OCI-M1 (cell line): Measurements from ENCODE around the gene MBNL3.

ENCODE experiments used
- DNase-seq: peaks from one replicate; lab custom pipeline; 2025; lab: John Stamatoyannopoulos, UW

The MBNL3 gene, protein sequence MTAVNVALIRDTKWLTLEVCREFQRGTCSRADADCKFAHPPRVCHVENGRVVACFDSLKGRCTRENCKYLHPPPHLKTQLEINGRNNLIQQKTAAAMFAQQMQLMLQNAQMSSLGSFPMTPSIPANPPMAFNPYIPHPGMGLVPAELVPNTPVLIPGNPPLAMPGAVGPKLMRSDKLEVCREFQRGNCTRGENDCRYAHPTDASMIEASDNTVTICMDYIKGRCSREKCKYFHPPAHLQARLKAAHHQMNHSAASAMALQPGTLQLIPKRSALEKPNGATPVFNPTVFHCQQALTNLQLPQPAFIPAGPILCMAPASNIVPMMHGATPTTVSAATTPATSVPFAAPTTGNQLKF

DNA sequence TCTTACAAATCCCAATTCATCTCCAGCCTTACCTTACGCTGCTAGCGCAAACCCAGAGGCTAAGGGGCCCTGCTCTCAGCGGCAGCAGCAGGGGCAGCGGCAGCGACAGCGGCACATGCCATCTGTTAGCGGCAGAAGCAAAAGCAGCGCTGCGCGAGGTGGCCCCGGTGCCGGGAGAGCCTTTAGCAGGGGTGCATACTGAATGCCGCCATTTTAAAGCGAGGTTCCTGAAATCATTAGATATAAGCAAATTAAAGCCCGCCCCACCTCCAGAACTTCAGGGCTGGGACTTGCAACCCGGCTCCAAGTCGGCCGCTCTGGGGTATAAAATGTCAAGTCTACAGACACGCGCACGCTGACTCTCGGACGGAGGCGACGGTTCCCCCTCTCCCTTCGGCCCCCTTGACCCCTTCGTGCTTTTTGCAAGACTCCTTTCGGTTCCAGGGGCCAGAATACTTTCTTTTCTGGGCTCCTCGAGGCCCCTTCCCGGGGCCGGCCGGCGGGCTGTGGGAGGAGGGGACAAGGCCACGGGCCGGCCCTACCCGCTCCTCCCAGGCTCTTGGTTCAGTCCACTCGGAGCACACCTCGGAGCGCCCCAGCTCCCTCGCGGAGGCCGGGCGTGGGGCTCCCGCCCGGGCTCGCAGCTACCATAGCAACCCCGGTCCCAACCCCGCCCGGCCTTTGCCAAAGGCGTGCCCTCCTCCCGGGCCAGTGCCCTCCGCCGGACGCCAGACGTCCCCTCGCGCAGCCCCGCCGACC lies at the start of gene MBNL3:
MBNL3 (minus strand) TSS at position 220 of the 759 bp plus-strand sequence. CDS start 49,427 bp downstream, outside the sequence.
- DNase-seq, result peak; percentile 85

DNA sequence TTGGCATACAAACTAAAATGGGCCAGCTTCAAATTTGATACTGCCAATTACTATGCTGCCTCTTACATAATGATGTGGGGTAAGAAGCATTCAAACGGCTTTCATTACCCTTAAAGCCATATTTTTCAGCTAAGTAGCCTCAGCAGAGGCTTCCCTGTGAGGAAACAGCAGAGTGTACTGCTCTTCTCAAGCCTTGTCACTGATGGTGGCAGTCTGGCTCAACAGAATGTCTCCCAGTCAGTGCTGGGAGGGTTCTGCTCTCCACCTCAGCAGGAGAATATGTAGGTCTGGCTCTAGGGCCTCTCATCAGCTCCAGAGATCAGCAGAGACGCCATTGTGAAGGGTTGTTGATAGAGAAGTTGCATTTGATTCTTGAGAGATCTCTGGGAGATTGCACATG lies 44.6 kb upstream of the MBNL3 start:
- no peak for DNase-seq

DNA sequence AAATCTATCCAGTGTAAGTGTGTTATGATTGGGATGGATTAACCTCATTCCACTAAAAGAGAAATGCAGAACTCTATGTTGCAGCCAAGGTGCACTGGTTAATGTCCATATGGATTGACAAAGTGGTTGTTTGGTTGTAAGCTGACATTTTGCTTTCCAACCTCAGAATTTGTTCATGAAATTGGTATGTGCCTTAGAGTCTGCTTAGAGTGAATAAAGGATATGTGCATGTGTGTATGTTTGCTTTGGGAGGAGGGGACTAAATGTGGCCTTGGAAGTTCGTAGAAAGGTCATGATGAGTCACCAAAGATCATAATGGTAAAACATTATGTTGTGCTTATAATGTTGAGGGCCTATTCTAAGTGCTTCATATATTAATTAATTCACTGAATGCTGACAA lies 44.1 kb upstream of the MBNL3 start:
- DNase-seq, result no peak

DNA sequence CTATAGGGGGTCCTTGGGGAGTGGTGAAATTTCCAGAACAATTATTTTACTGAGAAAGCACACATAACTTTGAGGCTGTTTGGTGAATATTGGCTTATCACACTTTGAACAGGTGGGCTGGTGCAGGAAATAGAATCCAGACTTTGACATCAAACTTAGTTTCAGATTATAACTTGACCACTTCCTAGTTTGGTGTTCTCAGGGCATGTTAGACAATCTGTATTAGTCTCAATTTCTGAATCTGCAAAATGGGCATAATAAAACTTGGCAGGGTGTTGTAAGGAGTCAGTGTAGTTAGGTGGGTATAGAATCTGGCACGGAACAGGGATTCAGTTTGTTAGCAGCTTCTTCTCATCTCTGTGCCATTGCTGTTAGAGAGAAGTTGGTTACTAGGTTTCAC lies 43.3 kb upstream of the MBNL3 start:
- DNase-seq, result no peak

DNA sequence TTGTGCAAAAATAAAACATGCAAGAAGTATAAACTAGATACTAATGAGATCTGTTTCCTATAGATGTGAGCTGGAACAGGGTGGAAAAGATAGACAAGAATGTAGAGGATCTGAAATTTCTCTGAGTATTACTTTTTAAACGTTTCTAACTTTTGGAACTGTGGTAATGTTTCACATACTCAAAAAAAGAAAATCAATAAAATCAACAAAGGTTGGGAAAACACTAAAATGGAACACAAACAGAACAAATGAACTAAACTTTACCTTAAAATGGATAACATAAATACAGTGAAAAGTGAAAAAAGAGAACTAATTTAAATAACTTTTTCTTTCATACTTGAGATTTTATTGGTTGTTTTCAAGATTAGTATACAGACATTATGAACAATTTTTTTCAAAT lies 32.0 kb upstream of the MBNL3 start:
- no peak for DNase-seq

DNA sequence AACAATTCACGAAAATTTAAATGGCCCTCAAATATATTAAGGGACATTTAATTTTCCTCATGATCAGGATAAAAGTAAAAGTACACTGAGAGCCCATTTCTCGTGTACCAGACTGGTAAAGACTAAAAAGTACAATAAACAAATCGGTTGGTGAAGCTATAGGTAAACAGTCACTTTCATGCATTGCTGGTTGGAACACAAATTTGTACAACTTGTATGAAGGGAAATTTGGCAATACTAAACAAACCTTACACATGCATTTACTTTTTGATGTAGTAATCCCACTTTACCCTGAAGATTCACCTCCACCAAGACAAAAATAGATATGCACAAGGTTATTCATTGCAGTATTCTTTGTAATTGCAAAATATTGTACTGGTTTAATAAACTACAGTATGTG lies 31.4 kb upstream of the MBNL3 start:
- DNase-seq, result no peak

DNA sequence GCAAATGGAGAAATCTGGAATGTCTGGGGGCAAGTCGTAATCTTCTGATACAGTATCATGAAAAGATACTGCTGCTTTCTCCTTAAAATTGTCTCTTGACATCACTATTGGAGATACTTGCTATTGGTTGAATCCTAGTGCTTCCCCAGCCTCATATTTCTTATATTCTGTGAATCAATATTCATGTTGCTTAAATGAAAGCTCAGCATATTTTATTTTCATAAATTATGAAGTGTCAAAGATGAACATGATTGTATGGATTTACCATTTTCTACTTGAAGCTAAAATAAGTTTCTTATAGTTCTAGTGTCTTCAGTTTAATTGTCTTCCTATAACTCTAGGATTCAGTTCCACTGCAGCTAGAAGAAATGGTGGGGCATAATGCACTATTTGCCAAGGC lies 29.6 kb upstream of the MBNL3 start:
- DNase-seq, result no peak

DNA sequence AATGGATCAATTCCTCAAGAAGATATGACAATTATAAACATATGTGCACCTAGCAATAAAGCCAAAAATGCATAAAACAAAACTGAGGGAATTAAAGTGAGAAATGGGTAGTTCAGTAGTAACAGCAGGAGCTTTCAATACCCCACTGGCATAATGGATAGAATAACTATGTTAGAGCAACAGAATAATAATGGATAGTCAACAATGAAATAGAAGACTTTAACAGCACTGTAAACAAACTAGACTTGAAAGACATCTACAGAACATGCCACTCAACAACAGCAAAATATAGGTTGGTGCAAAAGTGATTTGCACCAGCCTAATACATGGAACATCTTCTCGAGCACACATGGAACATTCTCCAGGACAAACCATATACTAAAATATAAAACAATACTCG lies 20.0 kb upstream of the MBNL3 start:
- DNase-seq, result no peak

DNA sequence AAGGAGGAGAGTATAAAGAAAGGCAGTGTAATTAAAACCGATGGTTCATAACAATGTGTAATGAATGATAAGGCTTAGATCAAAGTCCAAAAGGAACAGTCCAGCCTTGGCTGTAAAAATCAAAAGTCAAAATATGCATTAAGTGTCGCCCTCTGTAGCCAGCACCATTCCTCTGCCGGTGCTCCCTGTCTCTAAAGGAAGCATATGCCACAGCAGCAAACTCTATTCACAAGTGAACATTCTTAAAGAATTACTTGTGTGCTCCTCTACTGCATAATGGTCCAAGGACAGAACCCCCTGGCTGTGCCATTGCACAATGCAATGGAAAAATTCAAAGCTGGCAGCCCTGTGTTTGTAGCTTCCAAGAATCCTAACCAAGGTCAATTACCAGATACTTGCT lies 16.3 kb upstream of the MBNL3 start:
- DNase-seq, result peak; percentile 2

DNA sequence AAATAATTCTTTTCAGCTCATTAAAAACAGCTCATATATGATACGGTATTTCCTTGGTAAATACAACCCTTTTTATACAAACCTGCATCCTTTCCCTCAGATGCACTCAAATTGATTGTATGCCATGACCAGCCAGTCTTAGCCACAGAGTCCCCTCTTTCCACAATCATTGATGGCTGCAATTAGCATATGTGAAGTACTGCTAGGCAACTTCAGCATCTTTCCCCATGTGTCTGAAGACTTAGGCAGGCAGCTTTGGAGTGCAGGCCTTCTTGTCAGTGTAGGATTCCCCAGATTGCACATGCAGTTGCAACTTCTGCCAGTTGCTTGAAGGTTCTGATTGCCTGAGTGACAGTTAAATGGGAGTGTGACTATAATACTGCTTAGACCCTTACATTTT lies 15.6 kb upstream of the MBNL3 start:
- DNase-seq, result no peak

DNA sequence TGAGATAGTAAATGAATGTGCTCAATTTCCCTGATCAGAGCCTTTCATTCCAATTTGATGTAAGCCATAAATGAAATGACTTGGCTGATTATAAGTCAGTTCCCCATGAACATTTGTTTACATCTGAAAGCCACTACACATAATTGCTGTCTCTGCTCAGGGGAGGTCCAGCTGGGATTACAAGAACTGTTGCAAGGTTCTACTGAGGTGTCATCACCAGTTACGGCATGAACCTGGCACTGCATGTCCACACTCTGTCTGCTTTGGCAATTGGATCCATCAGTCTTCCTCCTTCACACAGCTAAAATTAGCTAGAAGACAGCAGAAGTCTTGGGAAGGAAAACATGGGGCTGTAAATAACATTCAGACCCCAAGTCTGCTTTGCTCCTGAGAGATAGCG lies 12.8 kb upstream of the MBNL3 start:
- DNase-seq, result no peak

DNA sequence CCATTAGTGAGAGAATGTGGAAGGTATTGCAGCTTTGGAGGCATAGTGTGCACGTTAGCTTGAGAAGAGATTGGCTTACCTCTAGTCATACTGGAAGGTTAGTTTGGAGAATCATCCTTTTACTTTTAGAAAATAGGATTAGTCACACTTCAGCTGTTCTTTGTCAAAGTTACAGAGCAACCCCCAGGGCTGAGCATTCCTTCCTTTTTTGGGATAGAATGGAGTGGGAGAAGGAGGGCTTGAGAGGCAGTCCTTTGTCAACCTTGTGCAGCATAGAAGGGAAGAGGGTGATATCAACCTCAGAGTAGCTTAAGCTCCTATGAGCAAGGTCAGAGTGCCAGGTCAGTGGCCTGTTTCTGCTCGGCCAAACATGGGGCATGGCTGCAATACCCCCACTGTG lies 8.6 kb upstream of the MBNL3 start:
- no peak for DNase-seq

DNA sequence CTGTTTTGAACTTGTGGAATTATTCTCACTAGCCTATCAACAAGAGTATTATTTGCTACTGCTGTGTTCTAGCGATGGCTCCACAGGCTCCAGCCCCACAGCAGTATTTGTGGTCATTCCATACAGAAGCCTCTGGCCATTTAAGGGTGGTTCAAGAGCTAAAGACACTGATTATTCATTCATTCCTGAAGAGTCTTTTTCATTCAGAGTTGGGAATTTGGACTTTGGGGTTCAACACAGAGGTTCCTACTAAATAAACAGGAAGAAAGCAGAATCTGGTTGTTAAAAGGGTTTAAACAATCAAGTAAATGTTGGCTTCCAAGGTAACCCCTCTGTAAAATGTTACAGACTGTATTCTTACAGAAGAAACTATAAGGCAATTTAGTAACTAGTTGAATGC lies 4.3 kb upstream of the MBNL3 start:
- DNase-seq, result no peak

DNA sequence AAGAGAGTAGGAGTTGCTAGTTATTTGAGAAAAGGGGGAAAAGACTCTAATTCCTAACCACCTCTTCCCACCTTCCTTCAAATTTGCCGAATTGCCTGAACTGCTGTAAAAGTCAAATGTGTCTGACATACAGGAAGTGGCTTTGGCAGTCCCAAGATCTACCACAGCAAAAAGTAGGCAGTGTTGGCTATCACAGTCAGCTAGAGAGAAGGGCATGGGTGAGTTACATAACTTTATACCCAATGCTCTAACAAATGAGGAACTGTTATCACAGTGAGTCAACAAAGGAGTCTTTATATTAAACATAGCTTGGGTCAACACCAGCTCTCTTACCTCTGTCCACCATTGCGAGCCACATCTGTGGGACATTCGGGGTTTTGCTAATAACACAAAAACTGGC lies 2.4 kb upstream of the MBNL3 start:
- DNase-seq, result peak; percentile 88

DNA sequence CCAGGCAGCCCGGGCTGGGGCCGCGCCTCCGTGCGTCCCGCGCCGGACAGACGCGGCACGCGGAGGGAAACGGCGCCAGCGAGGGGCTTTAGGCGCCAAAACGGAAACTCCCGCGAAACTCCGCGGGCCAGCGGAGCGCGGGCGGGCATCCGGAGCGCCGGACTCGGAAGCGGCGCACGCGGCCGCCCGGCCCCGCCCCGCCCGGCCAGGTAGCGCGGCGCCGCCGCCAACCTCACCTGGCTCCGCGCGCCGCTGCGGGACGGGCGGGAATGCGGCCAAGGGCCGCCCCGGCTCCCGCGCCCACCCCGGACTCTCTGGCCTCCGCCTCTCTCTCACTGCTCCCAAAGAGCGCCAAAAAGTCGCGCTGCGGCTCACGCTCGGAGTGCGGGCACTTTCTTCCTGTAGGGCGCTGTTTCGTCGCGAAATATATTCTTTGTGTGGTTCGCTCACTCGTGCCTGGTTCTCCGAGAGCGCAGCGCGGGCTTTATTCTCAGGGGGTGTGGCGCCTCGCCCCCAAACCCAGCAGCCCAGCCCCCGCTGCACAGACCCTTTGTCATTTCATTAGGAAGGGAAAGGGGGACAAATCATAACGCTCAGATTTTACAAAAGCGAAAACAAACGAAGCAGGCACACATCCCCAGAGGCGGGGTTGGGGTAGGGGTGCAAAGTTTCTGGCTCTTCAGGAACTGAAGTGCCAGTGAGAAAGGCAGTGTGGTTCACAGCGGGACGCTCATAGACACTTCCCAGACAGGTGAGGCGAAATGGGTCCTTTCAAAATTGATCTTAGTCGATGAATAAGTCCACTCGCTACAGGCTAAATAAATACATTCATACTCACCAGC lies 961 bp upstream of the MBNL3 start:
- DNase-seq, result peak; percentile 72

DNA sequence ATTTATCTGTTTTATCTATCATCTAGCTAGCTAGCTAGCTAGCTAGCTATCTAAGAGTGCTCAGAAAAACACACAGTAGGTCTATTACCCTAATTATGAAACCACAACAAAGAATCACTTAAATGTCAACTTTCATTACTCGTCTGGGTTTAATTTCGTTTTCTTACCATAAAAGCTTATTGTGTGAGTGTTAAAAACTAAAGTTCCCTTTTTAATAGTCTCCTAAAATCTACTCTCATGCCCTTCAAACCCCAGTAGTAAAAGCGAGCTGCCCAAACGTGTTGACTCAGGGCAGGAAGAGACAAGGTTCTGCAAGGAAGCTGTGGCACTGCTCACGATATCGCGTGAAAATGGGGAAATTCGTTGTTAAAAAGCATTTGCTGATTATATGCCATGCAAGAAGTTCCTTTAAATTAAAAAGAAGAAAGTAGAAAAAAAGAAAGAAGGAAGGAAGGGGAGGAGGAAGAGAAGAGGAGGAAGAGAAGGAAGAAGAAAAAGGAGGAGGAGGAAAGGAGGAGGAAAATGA lies 595 bp downstream of the MBNL3 start:
- DNase-seq, result peak; percentile 69

DNA sequence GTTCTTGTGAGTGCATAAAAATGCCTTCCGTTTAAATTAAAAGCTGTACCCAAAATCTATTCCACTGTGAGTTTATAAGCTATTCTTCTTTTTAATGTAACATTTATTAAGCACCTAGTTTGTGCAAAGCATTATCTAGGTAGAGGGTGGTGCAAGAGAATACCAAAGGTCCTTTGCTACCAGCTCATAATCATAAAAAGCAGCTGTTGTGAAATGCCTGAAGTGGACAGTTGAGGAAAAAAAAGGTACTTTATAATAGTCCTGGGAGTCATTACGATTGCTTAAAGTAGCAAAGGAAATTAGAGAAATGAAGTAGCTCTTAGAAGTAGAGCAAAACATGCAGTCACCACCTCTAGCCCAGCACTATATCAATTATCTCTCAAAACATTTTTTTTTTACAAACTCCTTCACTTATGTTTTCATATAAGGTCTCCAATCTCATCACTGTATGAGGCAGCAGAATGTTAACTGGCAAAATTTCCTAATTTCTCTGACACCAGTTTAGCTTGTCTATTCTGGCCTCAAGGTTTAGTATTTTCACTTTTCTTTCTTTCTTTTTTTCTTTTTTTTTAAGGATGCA lies 2.1 kb downstream of the MBNL3 start:
- peak; percentile 39 for DNase-seq

DNA sequence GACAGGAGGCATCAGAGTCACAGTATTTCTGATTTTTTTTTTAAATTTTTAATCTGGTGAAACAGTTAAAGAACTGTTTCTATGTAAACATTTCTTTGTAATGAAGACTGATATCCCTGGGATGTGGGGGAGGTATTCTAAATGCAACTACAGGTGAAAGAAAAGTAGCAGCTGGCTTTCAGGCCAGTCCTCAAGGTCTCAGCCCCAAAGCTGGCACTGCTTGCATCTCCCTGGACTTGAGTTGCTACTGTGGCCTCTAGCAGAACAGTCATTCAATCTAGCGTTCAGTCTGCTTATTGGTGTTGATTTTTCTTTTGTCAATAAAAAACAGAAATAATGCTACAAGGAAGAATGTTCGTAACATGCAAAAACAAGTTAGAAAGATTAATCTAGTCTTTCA lies 4.9 kb downstream of the MBNL3 start:
- no peak for DNase-seq

DNA sequence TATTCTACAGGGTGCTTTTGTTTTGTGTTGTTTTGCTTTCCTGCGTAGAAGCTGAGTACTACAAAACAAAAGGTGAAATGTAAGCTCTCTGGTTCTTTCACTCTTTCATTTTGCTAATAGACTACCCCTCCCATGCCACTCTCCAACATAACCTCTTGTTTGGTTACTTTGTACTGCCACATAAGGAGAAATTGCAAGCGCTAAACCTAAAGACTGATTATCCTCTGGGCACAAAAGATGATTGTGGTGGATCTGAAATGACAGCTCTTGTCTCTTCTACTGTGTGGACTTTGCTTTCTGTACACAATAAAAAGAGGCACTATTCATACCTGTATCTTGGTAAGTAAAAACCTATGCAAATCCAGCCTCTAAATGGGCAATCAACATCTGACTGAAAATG lies 5.3 kb downstream of the MBNL3 start:
- DNase-seq, result no peak

DNA sequence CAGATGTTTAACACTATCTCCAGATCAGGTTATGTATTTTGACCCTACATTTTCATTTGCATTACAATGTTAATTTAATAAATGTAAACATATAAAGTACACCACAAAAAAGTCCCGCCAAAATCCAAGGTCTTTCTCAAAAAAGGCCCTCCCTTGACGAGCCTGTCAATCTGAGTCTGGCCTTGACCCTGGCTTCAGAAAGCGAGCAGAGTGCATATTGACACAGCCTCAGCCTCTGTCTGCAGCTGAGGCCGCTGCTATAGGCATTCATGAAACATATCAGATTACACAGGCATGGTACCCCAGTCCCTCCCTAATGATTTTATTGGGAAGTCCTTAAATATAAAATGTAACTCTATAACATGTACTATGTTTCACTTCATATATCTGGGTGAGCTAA lies 6.2 kb downstream of the MBNL3 start:
- DNase-seq, result no peak

DNA sequence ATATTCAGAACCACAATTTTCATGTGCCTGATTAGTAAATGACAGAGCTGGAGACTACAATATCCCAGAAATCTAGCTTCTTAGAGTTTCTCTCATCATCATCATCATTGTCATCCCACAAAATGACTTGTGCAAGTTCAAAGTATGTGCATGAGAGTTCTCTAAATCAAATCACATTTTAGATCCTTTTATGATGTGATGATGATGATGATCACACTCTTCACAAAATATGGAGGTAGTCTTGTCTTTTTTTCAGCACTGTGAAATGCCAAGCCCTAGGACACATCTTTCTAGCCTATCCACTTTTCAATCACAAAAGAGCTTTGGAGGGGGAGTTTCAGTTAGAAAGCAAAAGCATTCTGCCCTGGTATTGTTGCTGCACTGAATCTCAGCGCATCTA lies 7.4 kb downstream of the MBNL3 start:
- DNase-seq, result no peak

DNA sequence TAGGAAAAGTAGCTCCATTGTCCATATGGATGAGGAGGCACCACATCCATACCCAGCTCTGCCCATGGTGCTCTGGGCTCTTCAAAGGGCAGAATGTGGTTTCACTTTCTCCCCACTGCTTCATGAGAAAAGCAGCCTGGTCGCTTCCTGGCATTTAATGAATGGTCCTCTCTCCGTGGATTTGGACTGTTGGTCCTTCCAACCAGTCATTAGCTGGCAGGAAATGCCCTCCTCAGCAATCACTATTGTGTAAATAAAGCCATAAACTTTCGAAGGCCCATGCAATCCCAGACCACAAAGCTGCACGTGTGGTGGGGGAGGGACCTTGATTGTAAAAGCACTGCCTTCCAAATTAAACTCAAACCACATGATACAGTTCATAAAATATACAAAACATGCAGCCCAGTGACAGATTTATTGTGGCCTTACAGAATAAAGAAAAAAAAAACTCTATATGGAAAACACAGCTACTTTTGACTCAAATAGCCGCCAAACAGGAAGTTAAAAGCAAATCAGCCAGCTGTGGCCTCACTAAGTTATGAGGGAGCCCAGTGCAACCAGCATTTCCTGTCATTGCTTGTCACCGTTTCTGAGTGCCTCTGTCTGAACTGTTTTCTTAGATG lies 8.1 kb downstream of the MBNL3 start:
- DNase-seq, result peak; percentile 71
